IMR-90 (cell line): ENCODE data around the gene IL4R. TPM values are rescaled to one million over a fixed set of nuclear protein-coding genes. Genes with fewer than 3 reads are reported as not detected.

ENCODE experiments used
- ATAC-seq: fragments of 200-7000 bp; cut with Tn5 transposase; 2 replicates; pipeline ENCODE4 v1.9.1; 2020; ENCODE audit warnings: low read depth, mild to moderate bottlenecking, moderate library complexity
- BruUV-seq: library from RNA; stranded (reverse); fragments of 400-500 nt; replicated peaks from 2 replicates; lab custom pipeline; 2021; lab: Mats Ljungman, UMichigan
- CTCF ChIA-PET: fragments of 300-600 bp; formaldehyde crosslinking; extraction: SDS; loops from one replicate; lab custom pipeline; 2021; ENCODE audit warnings: antibody characterized with exemption; lab: Yijun Ruan, JAX
- POLR2A ChIA-PET: fragments of 300-600 bp; sonication (Branson Sonifier 250); formaldehyde crosslinking; loops from one replicate; lab custom pipeline; 2022; ENCODE audit warnings: antibody characterized with exemption; ENCODE audit not compliant: unreplicated experiment; lab: Charles Lee
- DNase-seq: peaks from one replicate; pipeline ENCODE4 v3.0.0; 2013
- H2AFZ ChIP-seq: replicated peaks from 2 replicates; pipeline ENCODE3; 2013; ENCODE audit warnings: low read length, mild to moderate bottlenecking; ENCODE audit not compliant: poor library complexity
- H2AK5ac ChIP-seq: 2 replicates; pipeline ENCODE4 v1.6.1; 2013; ENCODE audit warnings: low read depth, low read length, inconsistent platforms
- H2AK9ac ChIP-seq: replicated peaks from 2 replicates; pipeline ENCODE3; 2013; ENCODE audit warnings: mild to moderate bottlenecking, low read depth, low read length, moderate library complexity; ENCODE audit not compliant: poor library complexity
- H2BK120ac ChIP-seq: 2 replicates; pipeline ENCODE4 v1.6.1; 2013; ENCODE audit warnings: low read depth, low read length, inconsistent platforms
- H2BK15ac ChIP-seq: 3 replicates; pipeline ENCODE4 v1.6.1; 2013; ENCODE audit warnings: low read depth, low read length, inconsistent platforms
- H2BK20ac ChIP-seq: 2 replicates; pipeline ENCODE4 v1.6.1; 2013; ENCODE audit warnings: low read depth, mild to moderate bottlenecking, inconsistent platforms, low read length, moderate library complexity
- H2BK5ac ChIP-seq: 2 replicates; pipeline ENCODE4 v1.6.1; 2013; ENCODE audit warnings: mild to moderate bottlenecking, low read depth, low read length, inconsistent platforms; ENCODE audit not compliant: poor library complexity, severe bottlenecking
- H3K14ac ChIP-seq: replicated peaks from 2 replicates; pipeline ENCODE4 v1.6.1; 2013; ENCODE audit warnings: low read depth, low read length, inconsistent platforms
- H3K18ac ChIP-seq: 2 replicates; pipeline ENCODE4 v1.6.1; 2013; ENCODE audit warnings: low read depth, low read length, control low read depth
- H3K23ac ChIP-seq: 2 replicates; pipeline ENCODE4 v1.6.1; 2013; ENCODE audit warnings: low read depth, low read length, inconsistent platforms
- H3K27ac ChIP-seq: 2 replicates; pipeline ENCODE4 v1.5.1; 2013; ENCODE audit warnings: mild to moderate bottlenecking, control low read depth, low read length; ENCODE audit not compliant: insufficient read depth
- H3K27me3 ChIP-seq: 2 replicates; pipeline ENCODE4 v1.6.1; 2013; ENCODE audit warnings: low read length; ENCODE audit not compliant: control insufficient read depth, insufficient read depth
- H3K36me3 ChIP-seq: 2 replicates; pipeline ENCODE4 v1.6.1; 2013; ENCODE audit warnings: low read length, mixed read lengths; ENCODE audit not compliant: control insufficient read depth, insufficient read depth
- H3K4ac ChIP-seq: 2 replicates; pipeline ENCODE4 v1.6.1; 2013; ENCODE audit warnings: low read depth, low read length, inconsistent platforms
- H3K4me1 ChIP-seq: 2 replicates; pipeline ENCODE4 v1.6.1; 2013; ENCODE audit warnings: low read length, mixed read lengths; ENCODE audit not compliant: control insufficient read depth, insufficient read depth
- H3K4me2 ChIP-seq: 2 replicates; pipeline ENCODE4 v1.6.1; 2013; ENCODE audit warnings: low read depth, mild to moderate bottlenecking, control low read depth, low read length, moderate library complexity
- H3K4me3 ChIP-seq: 2 replicates; pipeline ENCODE4 v1.5.1; 2013; ENCODE audit warnings: low read depth, mild to moderate bottlenecking, control low read depth, low read length, moderate library complexity; ENCODE audit not compliant: insufficient read depth
- H3K56ac ChIP-seq: 2 replicates; pipeline ENCODE4 v1.6.1; 2013; ENCODE audit warnings: low read length, inconsistent platforms; ENCODE audit not compliant: insufficient read depth; ENCODE audit errors: extremely low read depth
- H3K79me1 ChIP-seq, 2 experiments: 2 replicates each; pipeline ENCODE4 v1.6.1; 2013; ENCODE audit warnings: low read length in 2 of 2, inconsistent platforms in 1 of 2, low read depth in 1 of 2
- H3K9ac ChIP-seq: 2 replicates; pipeline ENCODE4 v1.6.1; 2013; ENCODE audit warnings: low read depth, low read length, control low read depth
- H3K9me1 ChIP-seq: 2 replicates; pipeline ENCODE4 v1.6.1; 2013; ENCODE audit warnings: low read length, inconsistent platforms; ENCODE audit not compliant: insufficient read depth
- H3K9me3 ChIP-seq: 2 replicates; pipeline ENCODE4 v1.6.1; 2013; ENCODE audit warnings: low read length; ENCODE audit not compliant: control insufficient read depth, insufficient read depth
- H4K20me1 ChIP-seq: 2 replicates; pipeline ENCODE4 v1.6.1; 2013; ENCODE audit warnings: low read length, inconsistent platforms; ENCODE audit not compliant: insufficient read depth
- H4K5ac ChIP-seq: 2 replicates; pipeline ENCODE4 v1.6.1; 2013; ENCODE audit warnings: mild to moderate bottlenecking, low read depth, low read length, control low read depth
- H4K8ac ChIP-seq, 2 experiments: 2 replicates each; pipeline ENCODE4 v1.6.1; 2013; ENCODE audit warnings: low read depth in 2 of 2, low read length in 2 of 2, control low read depth in 1 of 2, inconsistent platforms in 1 of 2
- H4K91ac ChIP-seq: 2 replicates; pipeline ENCODE4 v1.6.1; 2013; ENCODE audit warnings: low read depth, low read length, inconsistent platforms; ENCODE audit not compliant: insufficient read depth
- BHLHE40 ChIP-seq: fragments of 150-350 bp; IDR thresholded peaks from 2 replicates; pipeline ENCODE4 v1.6.1; 2016; ENCODE audit warnings: mild to moderate bottlenecking, low read depth, low read length
- CEBPB ChIP-seq: IDR thresholded peaks from 2 replicates; pipeline ENCODE4 v1.6.1; 2012; ENCODE audit warnings: low read depth, low read length, improper control_type of control experiment
- CHD1 ChIP-seq: IDR thresholded peaks from 2 replicates; pipeline ENCODE4 v1.6.1; 2012; ENCODE audit warnings: low read depth, low read length, improper control_type of control experiment
- FOS ChIP-seq: fragments of 150-350 bp; IDR thresholded peaks from 2 replicates; pipeline ENCODE4 v1.6.1; 2016; ENCODE audit warnings: low read depth, low read length
- MAFK ChIP-seq: IDR thresholded peaks from 2 replicates; pipeline ENCODE4 v1.6.1; 2012; ENCODE audit warnings: low read depth, low read length, improper control_type of control experiment
- MAZ ChIP-seq: IDR thresholded peaks from 2 replicates; pipeline ENCODE4 v1.6.1; 2012; ENCODE audit warnings: low read depth, mild to moderate bottlenecking, low read length, improper control_type of control experiment, moderate library complexity, borderline replicate concordance
- MXI1 ChIP-seq: IDR thresholded peaks from 2 replicates; pipeline ENCODE4 v1.6.1; 2012; ENCODE audit warnings: low read depth, mild to moderate bottlenecking, low read length, moderate library complexity, borderline replicate concordance
- NFE2L2 ChIP-seq: fragments of 150-350 bp; IDR thresholded peaks from 2 replicates; pipeline ENCODE4 v1.6.1; 2016; ENCODE audit warnings: low read depth, mild to moderate bottlenecking, low read length
- POLR2A ChIP-seq: IDR thresholded peaks from 2 replicates; pipeline ENCODE4 v1.6.1; 2012; ENCODE audit warnings: mild to moderate bottlenecking, low read depth, low read length
- RAD21 ChIP-seq: IDR thresholded peaks from 2 replicates; pipeline ENCODE4 v1.6.1; 2012; ENCODE audit warnings: low read length, improper control_type of control experiment
- RCOR1 ChIP-seq: IDR thresholded peaks from 2 replicates; pipeline ENCODE4 v1.6.1; 2012; ENCODE audit warnings: mild to moderate bottlenecking, low read length, improper control_type of control experiment; ENCODE audit not compliant: insufficient replicate concordance
- RFX5 ChIP-seq: IDR thresholded peaks from 2 replicates; pipeline ENCODE4 v1.8.0; 2012; ENCODE audit warnings: low read depth, mild to moderate bottlenecking, low read length, moderate library complexity
- SMC3 ChIP-seq: fragments of 150-350 bp; IDR thresholded peaks from 2 replicates; pipeline ENCODE4 v1.6.1; 2016; ENCODE audit warnings: low read depth, mild to moderate bottlenecking, antibody characterized with exemption, low read length, moderate library complexity
- WGBS, 2 experiments: methylation state at CpG; one replicate each; pipeline versions ENCODE4 v1.1.5 to v1.1.7; 2013; ENCODE audit warnings: missing lambda C conversion rate in 2 of 2; ENCODE audit not compliant: insufficient read length in 1 of 2; ENCODE audit errors: extremely low coverage in 2 of 2; 5-methylcytosine and 5-hydroxymethylcytosine counted together
- dilution Hi-C: fragments of 300-500 bp; cut with HindIII; formaldehyde crosslinking; loops from one replicate; pipeline ENCODE4 v1.14.3; 2018; ENCODE audit warnings: low sequenced_read_pairs; ENCODE audit not compliant: unreplicated experiment
- in situ Hi-C: fragments of 300-500 bp; cut with MboI; formaldehyde crosslinking; loops from 3 replicates; pipeline ENCODE4 v1.14.3; 2019; ENCODE audit warnings: low sequenced_read_pairs, inconsistent platforms, mixed read lengths
- intact Hi-C: fragments of 100-400 bp; cut with micrococcal nuclease; formaldehyde crosslinking; loops from 2 replicates; pipeline ENCODE4 v1.10.0; 2022
- polyA plus RNA-seq, 3 experiments: library from polyadenylated mRNA; depleted of rRNA; stranded (reverse); fragments of >200 nt; gene quantifications; 2 replicates each; pipeline ENCODE4 v1.2.3, GENCODE V29; 2012; ENCODE audit warnings: low replicate concordance in 1 of 3
- total RNA-seq: library from RNA; depleted of rRNA; stranded (reverse); fragments of >200 nt; gene quantifications from 2 replicates; pipeline ENCODE4 v1.2.3, GENCODE V29; 2012
- TF ChIP-seq, protein P1 (sequence below): fragments of 150-350 bp; IDR thresholded peaks from 2 replicates; pipeline ENCODE4 v1.6.1; 2017; ENCODE audit warnings: mild to moderate bottlenecking, antibody characterized with exemption, low read length, low read depth
- TF ChIP-seq, protein P2 (sequence below): fragments of 150-350 bp; IDR thresholded peaks from 2 replicates; pipeline ENCODE4 v1.6.1; 2016; ENCODE audit warnings: low read depth, mild to moderate bottlenecking, low read length, moderate library complexity, borderline replicate concordance
- TF ChIP-seq, protein P3 (sequence below): conservative IDR thresholded peaks from 2 replicates; pipeline ENCODE4 v1.5.1; 2012; ENCODE audit warnings: mild to moderate bottlenecking, low read depth, low read length, improper control_type of control experiment

IL4R gene
- total and polyA plus RNA-seq, 2 of the 4 experiments (the other 2 are of a cell fraction): 6.3 to 18.7 TPM

DNA sequence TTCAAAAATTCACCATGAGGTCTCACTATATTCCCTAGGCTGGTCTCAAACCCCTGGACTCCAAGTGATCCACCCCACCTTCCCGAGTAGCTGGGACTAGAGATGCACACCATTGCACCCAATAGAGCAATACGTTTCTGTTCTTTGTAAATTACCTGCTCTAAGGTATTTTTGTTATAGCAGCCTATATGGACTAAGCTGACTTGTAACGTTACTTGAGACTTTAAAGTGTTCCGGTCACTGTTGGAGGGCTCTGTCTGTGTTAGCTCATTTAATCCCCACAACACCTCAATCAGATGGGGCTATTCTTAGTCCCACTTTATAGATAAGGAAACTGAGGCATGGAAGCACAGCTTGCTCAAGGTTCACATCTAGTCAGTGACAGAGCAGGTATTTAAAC lies 25.4 kb downstream of the IL4R start:
- H2BK20ac ChIP-seq: no peak overlapping the region
- no peak overlapping the region for H3K4me2 ChIP-seq
- no peaks in the 10 kb centered on the region for H3K9me3 ChIP-seq
- no peak overlapping the region for H3K4me3 ChIP-seq
- H3K79me1 ChIP-seq: peaks cover 50 to 86% of the 10 kb centered on the region in 2 experiments
- peaks cover 17% of the 10 kb centered on the region for H3K4me1 ChIP-seq
- no TSS peak for BruUV-seq
- no peak overlapping the region for H3K27ac ChIP-seq
- H3K56ac ChIP-seq: no peak overlapping the region
- no peak overlapping the region for H4K5ac ChIP-seq
- no peak overlapping the region for H4K91ac ChIP-seq
- H3K23ac ChIP-seq: no peak overlapping the region
- peaks cover 41% of the 10 kb centered on the region for H3K9me1 ChIP-seq
- ChIA-PET CTCF (interaction anchor here (1.0 kb wide), 2 partner anchors 28 to 96 kb away, joined by 3 read pairs; no protein-coding TSS in a partner anchor), POLR2A (no interaction called here)
- 0 out of 2 replicates have a peak overlapping the region, but pooled peaks have one; percentile 24 for H2AK5ac ChIP-seq
- in situ Hi-C loops: no loop called here
- H4K8ac ChIP-seq: no peak overlapping the region
- H2AK9ac ChIP-seq: no peak overlapping the region
- no peak overlapping the region for H3K14ac ChIP-seq
- no peak overlapping the region for H3K9ac ChIP-seq
- DNase-seq: no peak
- H3K27me3 ChIP-seq: no peaks in the 10 kb centered on the region
- no peak overlapping the region for H2BK5ac ChIP-seq
- no peak overlapping the region for H2BK15ac ChIP-seq
- no peak for TF ChIP-seq RCOR1
- TF ChIP-seq, protein P1, sequence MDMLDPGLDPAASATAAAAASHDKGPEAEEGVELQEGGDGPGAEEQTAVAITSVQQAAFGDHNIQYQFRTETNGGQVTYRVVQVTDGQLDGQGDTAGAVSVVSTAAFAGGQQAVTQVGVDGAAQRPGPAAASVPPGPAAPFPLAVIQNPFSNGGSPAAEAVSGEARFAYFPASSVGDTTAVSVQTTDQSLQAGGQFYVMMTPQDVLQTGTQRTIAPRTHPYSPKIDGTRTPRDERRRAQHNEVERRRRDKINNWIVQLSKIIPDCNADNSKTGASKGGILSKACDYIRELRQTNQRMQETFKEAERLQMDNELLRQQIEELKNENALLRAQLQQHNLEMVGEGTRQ: no peak
- TF ChIP-seq RFX5: no peak
- TF ChIP-seq NFE2L2: no peak
- no peak for TF ChIP-seq MAZ
- TF ChIP-seq MXI1: no peak
- TF ChIP-seq POLR2A: no peak
- TF ChIP-seq CHD1: no peak
- no peak for TF ChIP-seq FOS
- no peak for TF ChIP-seq MAFK
- TF ChIP-seq, protein P2, sequence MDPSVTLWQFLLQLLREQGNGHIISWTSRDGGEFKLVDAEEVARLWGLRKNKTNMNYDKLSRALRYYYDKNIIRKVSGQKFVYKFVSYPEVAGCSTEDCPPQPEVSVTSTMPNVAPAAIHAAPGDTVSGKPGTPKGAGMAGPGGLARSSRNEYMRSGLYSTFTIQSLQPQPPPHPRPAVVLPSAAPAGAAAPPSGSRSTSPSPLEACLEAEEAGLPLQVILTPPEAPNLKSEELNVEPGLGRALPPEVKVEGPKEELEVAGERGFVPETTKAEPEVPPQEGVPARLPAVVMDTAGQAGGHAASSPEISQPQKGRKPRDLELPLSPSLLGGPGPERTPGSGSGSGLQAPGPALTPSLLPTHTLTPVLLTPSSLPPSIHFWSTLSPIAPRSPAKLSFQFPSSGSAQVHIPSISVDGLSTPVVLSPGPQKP: no peak
- no peak for TF ChIP-seq CEBPB
- TF ChIP-seq SMC3: no peak
- no peak for TF ChIP-seq RAD21
- TF ChIP-seq, protein P3, sequence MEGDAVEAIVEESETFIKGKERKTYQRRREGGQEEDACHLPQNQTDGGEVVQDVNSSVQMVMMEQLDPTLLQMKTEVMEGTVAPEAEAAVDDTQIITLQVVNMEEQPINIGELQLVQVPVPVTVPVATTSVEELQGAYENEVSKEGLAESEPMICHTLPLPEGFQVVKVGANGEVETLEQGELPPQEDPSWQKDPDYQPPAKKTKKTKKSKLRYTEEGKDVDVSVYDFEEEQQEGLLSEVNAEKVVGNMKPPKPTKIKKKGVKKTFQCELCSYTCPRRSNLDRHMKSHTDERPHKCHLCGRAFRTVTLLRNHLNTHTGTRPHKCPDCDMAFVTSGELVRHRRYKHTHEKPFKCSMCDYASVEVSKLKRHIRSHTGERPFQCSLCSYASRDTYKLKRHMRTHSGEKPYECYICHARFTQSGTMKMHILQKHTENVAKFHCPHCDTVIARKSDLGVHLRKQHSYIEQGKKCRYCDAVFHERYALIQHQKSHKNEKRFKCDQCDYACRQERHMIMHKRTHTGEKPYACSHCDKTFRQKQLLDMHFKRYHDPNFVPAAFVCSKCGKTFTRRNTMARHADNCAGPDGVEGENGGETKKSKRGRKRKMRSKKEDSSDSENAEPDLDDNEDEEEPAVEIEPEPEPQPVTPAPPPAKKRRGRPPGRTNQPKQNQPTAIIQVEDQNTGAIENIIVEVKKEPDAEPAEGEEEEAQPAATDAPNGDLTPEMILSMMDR: no peak
- no peak for TF ChIP-seq BHLHE40
- WGBS, 2 experiments: no CpG with 5 or more reads among the region's 4 CpGs
- H3K4ac ChIP-seq: no peak overlapping the region
- intact Hi-C loops: no loop called here
- H2BK120ac ChIP-seq: no peak overlapping the region
- dilution Hi-C loops: no loop called here
- no peak overlapping the region for H2AFZ ChIP-seq
- H4K20me1 ChIP-seq: peaks cover 16% of the 10 kb centered on the region; the same call in 1 of the 2 replicates
- no peak overlapping the region for H3K18ac ChIP-seq
- H3K36me3 ChIP-seq: peaks cover 67% of the 10 kb centered on the region
- no peak for ATAC-seq
